ENCODE results near the gene CTCFL. TPM values are rescaled to one million over a fixed set of nuclear protein-coding genes. Genes with fewer than 3 reads are reported as not detected.
A peak's percentile ranks its signal among the peaks of the same experiment; 100 is the strongest.

Gene CTCFL
- total RNA-seq, 2 experiments from 2014 or later = 0.63 TPM; not detected in 1

GRCh38 chr20:57482796-57483195 is 42.1 kb downstream of the CTCFL start:
- intact Hi-C loops (cut with micrococcal nuclease; ENCODE audit: unreplicated experiment) = loop anchor here (1.0 to 5.0 kb wide), 4 partner anchors 8 to 200 kb away; partner anchors contain the start of gene RBM38
- Histone ChIP-seq H3K4me1 (ENCODE audit: insufficient read depth, low read length, poor library complexity, severe bottlenecking) (peaks cover 85% of the 10 kb centered on the region), H3K36me3 (ENCODE audit: insufficient read depth, low read length) (peaks cover 30% of the 10 kb centered on the region), H4K20me1 (ENCODE audit: insufficient read depth, low read length) (no peaks in the 10 kb centered on the region), H3K79me2 (ENCODE audit: insufficient read depth, low read depth, low read length) (peaks cover 44% of the 10 kb centered on the region), H3K4me2 (ENCODE audit: low read length) (peak overlapping the region; percentile 98), H3K9me2 (ENCODE audit: insufficient read depth, low read length) (no peaks in the 10 kb centered on the region), H2AFZ (ENCODE audit: low read length) (peak overlapping the region; percentile 34; the same call in 1 of the 2 replicates), H3K27ac (ENCODE audit: low read depth, low read length, poor library complexity, severe bottlenecking) (peak overlapping the region; percentile 99), H3K9me3 (ENCODE audit: low read length) (peaks cover 16% of the 10 kb centered on the region; the same call in 1 of the 2 replicates), H3K4me3 (ENCODE audit: low read depth, low read length, poor library complexity, severe bottlenecking) (peak overlapping the region; percentile 69)
- TF ChIP-seq CTCF (conservative IDR thresholded peaks at IDR 0.05; ENCODE audit: low read length) (no peak), EZH2phosphoT487 (IDR thresholded peaks at IDR 0.05; ENCODE audit: borderline replicate concordance, low read depth, low read length) (no peak)
- POLR2A ChIA-PET = interaction anchor here (1.3 to 6.1 kb wide), 6 partner anchors 10 to 137 kb away, joined by 3 to 92 read pairs (median 8); partner anchors contain the start of gene ZBP1
- BruUV-seq (replicated peaks) = no TSS peak
- CTCF ChIA-PET (ENCODE audit: unreplicated experiment) = no interaction called here
- DNase-seq (ENCODE audit: low spot score) = no peak

DNA sequence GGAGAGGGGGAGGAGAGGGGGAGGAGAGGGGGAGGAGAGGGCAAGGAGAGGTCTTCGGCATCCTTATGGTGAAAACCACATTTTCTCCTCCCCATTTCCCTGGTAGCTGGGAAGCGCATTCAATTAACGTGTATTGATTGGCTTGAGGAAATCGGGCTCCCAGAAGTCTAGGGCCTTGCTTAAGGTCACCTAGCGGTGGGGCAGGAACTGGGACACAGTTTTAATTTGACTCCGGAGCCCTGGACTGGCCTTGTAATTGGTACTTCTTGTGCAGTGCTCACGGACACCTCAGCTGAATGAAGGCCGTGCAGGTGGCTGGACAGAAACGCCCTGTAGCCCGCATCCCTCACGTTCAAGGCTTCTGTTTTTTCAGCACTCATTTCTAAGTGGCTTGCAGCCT is 42.8 kb downstream of the CTCFL start:
- DNase-seq (ENCODE audit: low spot score) = peak; percentile 71
- Histone ChIP-seq H3K79me2 (ENCODE audit: insufficient read depth, low read depth, low read length) (peaks cover 38% of the 10 kb centered on the region), H2AFZ (ENCODE audit: low read length) (no peak overlapping the region), H3K4me3 (ENCODE audit: low read depth, low read length, poor library complexity, severe bottlenecking) (peak overlapping the region; percentile 69), H3K9me3 (ENCODE audit: low read length) (peaks cover 16% of the 10 kb centered on the region; the same call in 1 of the 2 replicates), H3K4me1 (ENCODE audit: insufficient read depth, low read length, poor library complexity, severe bottlenecking) (peaks cover 88% of the 10 kb centered on the region), H3K4me2 (ENCODE audit: low read length) (peak overlapping the region; percentile 98), H3K9me2 (ENCODE audit: insufficient read depth, low read length) (no peaks in the 10 kb centered on the region), H4K20me1 (ENCODE audit: insufficient read depth, low read length) (no peaks in the 10 kb centered on the region), H3K36me3 (ENCODE audit: insufficient read depth, low read length) (peaks cover 25% of the 10 kb centered on the region), H3K27ac (ENCODE audit: low read depth, low read length, poor library complexity, severe bottlenecking) (peak overlapping the region; percentile 99)
- BruUV-seq (replicated peaks) = no TSS peak
- ChIA-PET POLR2A (interaction anchor here (0.7 to 6.1 kb wide), 8 partner anchors 11 to 137 kb away, joined by 3 to 92 read pairs (median 5); partner anchors contain the start of gene ZBP1), CTCF (ENCODE audit: unreplicated experiment) (interaction anchor here (1.0 to 1.9 kb wide), 3 partner anchors 9 to 83 kb away, joined by 4 to 9 read pairs (median 7); no protein-coding TSS in a partner anchor)
- intact Hi-C loops (cut with micrococcal nuclease; ENCODE audit: unreplicated experiment) = loop anchor here (2.0 to 5.0 kb wide), 3 partner anchors 47 to 200 kb away; partner anchors contain the start of gene RBM38
- peak; percentile 53 for TF ChIP-seq CTCF (conservative IDR thresholded peaks at IDR 0.05; ENCODE audit: low read length)
- no peak for TF ChIP-seq EZH2phosphoT487 (IDR thresholded peaks at IDR 0.05; ENCODE audit: borderline replicate concordance, low read depth, low read length)

DNA sequence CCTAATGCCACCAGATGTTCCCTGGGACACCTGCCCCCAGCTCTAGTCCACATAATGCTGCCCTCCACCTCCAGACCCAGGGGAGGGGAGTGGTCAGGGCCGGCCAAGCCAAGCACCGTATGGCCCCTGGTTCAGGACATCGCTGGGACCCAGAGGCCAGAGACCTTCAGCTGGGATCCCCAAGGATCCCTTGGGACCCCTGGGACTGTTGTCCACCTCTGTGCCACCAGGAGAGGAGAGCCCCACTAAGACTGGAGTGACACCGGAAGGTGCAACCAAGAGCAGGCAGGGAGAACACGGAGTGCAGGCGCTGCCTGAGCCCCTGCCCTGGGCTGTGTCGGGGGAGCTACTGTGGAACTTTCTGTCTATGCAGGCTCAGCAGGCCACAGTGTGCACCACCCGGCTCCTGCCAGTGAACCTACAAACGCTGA is 43.6 kb downstream of the CTCFL start:
- Histone ChIP-seq H3K4me2 (ENCODE audit: low read length) (peak overlapping the region; percentile 98), H2AFZ (ENCODE audit: low read length) (no peak overlapping the region), H3K4me1 (ENCODE audit: insufficient read depth, low read length, poor library complexity, severe bottlenecking) (peaks cover 93% of the 10 kb centered on the region), H3K36me3 (ENCODE audit: insufficient read depth, low read length) (peaks cover 17% of the 10 kb centered on the region), H3K9me2 (ENCODE audit: insufficient read depth, low read length) (no peaks in the 10 kb centered on the region), H3K27ac (ENCODE audit: low read depth, low read length, poor library complexity, severe bottlenecking) (peak overlapping the region; percentile 99), H3K9me3 (ENCODE audit: low read length) (peaks cover 10% of the 10 kb centered on the region; the same call in 1 of the 2 replicates), H3K79me2 (ENCODE audit: insufficient read depth, low read depth, low read length) (peaks cover 29% of the 10 kb centered on the region), H3K4me3 (ENCODE audit: low read depth, low read length, poor library complexity, severe bottlenecking) (peak overlapping the region; percentile 62), H4K20me1 (ENCODE audit: insufficient read depth, low read length) (no peaks in the 10 kb centered on the region)
- DNase-seq (ENCODE audit: low spot score) = peak; percentile 83
- TF ChIP-seq EZH2phosphoT487 (IDR thresholded peaks at IDR 0.05; ENCODE audit: borderline replicate concordance, low read depth, low read length) (no peak), CTCF (conservative IDR thresholded peaks at IDR 0.05; ENCODE audit: low read length) (no peak)
- BruUV-seq (replicated peaks) = no TSS peak
- POLR2A ChIA-PET = interaction anchor here (0.7 to 6.1 kb wide), 9 partner anchors 11 to 138 kb away, joined by 3 to 92 read pairs (median 4); partner anchors contain the start of genes RBM38 and ZBP1
- CTCF ChIA-PET (ENCODE audit: unreplicated experiment) = interaction anchor here (0.6 to 1.9 kb wide), 4 partner anchors 8 to 82 kb away, joined by 3 to 9 read pairs (median 6); no protein-coding TSS in a partner anchor
- intact Hi-C loops (cut with micrococcal nuclease; ENCODE audit: unreplicated experiment) = loop anchor here (2.0 to 5.0 kb wide), 3 partner anchors 30 to 201 kb away; no protein-coding TSS in a partner anchor

Measured in OCI-LY7 (cell line).